HCEC 1CT (cell line): ENCODE data around the gene MRPS34.
A peak's percentile ranks its signal among the peaks of the same experiment; 100 is the strongest.

Experiments
- DNase-seq: peaks from one replicate; pipeline ENCODE4 v3.0.0-alpha.2; 2017

MRPS34 gene

DNA sequence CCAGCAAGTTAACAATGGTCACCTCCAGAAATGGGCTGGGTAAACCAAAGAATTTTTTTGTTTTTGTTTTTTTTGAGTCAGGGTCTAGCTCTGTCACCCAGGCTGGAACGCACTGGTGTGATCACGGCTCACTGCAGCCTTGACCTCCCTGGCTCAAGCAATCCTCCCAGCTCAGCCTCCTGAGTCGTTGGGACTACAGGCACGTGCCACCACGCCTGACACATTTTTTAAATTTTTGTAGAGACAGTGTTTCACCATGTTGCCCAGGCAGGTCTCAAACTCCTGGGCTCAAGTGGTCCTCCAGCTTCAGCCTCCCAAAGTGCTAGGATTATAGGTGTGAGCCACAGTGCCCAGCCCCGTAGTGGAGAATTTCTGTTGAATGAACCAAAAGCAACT lies 7.7 kb upstream of the MRPS34 start:
- DNase-seq, result no peak

DNA sequence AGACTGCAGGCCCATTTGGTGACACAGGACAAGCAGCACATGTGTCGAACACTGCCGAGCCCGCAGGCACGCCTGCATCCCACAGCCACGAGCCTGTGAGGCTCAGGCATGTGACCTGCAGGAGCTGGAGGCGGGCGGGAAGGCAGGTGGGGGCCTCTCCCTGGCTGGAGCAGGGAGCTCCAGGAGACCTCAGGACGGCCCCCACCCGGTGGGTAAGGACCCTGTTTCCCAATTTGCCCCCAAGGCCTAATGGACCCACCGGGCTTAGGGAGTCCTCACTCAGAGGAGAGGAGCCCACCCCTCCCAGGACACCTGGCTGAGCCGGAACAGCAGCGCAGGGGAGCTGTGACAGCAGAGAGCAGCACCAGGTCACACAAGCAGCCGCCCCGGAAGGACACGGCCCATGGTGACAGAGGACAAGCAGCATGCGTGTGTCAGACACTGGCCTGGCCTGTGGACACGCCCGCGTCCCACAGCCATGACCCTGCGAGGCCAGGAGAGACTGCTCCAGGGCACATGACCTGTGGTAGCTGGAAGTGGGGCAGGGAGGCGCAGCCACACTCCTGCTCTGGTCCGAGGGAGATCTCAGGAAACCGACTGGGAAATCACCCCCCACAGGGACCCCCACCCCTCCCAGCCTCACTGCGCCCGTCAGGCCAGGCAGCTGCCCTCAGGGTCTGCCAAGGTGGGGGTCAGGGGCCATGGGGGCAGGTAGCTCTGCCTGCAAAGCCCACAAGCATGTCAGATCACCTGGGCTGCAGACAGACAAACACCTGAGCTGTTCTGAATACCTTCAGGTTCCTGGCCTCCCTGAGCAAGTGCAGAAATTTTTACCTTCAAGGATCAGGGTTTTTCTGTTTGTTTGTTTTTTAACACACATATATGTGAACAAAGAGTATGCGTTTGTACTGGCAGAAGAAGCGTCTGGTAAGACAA lies 7.1 kb upstream of the MRPS34 start:
- DNase-seq, result no peak

DNA sequence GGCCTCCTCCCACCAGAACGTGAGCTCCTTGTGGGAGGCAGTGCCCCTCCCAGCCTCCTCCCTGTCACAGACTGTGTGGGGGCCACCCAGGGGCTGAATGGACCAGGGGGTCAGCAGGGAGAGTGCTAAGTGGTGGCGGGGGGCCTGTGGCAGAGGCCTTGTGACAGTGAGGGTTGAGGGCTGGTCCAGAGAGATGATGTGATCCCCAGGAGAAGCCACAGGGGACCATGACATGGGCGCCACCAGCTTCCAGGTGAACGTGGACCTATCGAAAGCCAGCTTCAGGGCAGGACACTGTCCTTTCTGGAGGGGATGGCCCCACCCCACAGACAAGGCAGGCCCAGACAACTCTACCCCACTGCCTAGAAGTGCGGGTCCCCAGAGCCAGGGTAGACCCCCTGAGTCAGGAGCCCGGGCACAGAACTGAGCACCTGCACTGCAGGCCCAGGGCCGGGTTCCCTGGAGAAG lies 6.3 kb upstream of the MRPS34 start:
- no peak for DNase-seq

DNA sequence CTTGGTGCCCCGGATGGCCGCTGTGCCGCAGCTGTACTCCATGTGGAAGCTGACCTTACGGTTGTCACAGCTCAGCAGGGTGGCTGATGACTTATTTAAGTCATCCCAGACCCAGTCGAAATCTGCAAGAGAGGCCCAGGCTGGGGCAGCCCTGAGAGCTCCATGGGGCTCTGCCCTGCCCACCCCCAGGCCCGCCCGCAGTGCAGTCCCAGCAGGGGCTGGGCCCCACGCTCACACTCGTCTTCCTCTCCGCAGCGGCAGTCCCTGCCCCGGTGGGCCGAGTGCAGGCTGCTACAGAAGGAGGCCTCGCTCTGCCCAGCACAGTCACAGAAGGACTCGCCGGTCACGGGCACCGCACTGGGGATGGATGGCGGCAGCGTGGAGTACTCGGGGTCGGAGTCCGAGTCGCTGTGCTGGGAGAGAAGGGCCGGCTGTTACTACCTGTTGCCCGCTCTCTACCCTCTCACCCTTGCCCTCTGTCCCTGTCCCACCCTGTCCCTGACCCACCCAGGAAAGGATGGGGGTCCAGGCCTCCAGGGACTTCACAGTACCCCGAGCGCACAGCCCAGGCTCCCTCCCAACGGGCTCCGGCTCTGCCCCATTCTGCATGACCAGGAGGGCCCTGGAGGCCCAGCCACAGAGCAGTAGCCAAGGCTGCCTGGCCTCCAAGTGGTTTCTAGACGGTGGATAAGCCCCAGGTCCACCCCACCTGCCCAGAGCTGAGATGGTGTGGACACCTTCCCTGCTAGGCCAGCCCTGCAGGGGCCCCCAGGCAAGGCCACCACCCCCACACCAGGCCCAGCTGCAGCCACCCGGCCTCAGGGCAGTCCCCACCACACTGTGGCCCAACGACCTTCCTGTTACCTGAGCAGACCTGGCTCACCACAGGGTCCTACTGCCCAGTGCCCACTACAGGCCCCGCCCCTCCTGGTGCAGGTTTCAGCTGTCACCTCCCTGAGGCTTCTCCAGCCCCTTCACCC lies 5.6 kb upstream of the MRPS34 start:
- DNase-seq, result no peak

DNA sequence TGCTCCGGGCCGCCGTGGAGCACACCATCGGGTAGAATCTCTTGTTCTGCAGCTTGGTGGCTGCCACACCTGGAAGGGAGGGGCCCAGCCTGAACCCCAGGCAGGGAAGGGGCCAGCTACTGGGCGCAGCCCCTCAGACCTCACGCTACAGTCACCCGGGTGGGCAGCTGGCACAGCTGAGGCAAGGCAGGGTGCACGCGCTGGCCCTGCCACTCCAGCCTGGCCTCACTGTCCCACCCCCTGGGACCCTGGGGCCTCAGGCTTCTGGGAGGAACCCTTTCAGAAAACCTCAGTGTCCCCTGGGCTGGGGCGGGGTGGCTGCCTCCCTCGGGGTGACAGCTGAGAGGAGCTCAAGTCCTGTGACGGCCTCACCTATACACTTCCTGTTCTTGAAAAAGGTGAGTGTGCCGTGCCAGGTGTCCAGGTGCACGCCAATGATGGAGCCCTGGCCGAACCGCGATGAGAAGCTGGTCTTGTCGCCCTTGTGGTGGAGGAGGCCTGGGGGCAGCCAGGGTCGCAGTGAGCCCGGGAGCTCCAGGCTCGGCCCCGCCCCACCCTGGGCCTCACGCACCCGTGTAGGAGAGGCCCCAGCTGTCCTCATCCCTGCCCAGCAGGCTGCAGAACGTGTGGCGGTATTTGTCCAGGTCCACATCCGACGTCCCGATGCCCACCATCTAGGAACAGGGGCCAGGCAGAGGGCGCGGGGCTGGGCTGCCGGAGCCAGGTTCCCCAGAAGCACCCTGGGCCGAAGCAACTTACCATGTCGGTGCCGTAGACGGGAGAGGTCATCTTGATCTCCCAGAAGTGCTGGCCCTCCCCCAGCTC lies 4.7 kb upstream of the MRPS34 start:
- DNase-seq, result no peak

DNA sequence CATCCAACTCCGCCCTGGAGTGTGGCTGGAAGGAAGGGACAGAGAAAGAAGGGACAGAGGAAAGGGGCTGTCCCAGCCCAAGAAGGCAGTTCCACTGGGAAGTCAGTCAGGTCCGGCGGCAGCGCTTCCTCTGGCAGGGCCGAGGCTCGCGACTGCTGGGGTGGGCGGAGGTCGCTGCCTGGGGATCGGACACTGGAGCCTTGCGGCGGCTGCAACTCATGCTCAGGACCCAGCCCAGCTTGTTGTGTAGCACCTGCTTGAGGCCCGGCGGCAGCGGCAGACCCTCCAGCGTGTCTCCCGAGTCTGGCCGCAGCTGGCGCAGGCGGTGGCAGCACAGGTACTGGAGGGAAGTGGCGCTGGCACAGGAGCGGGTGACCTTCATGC lies 4.0 kb upstream of the MRPS34 start:
- DNase-seq, result no peak

DNA sequence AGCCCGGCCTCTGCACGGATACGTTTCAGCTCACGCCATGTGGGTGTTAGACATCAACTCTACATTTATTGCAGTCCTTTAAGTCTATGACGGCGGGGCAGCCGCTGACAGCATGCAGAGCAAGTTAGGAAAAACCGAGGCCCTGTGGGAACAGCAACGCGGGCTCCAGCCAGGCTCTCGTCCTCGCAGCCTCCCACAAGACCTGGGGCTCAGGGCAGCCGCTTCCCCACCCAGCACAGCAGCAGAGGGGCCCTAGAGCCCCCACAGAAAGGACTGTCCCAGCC lies 3.7 kb upstream of the MRPS34 start:
- no peak for DNase-seq

DNA sequence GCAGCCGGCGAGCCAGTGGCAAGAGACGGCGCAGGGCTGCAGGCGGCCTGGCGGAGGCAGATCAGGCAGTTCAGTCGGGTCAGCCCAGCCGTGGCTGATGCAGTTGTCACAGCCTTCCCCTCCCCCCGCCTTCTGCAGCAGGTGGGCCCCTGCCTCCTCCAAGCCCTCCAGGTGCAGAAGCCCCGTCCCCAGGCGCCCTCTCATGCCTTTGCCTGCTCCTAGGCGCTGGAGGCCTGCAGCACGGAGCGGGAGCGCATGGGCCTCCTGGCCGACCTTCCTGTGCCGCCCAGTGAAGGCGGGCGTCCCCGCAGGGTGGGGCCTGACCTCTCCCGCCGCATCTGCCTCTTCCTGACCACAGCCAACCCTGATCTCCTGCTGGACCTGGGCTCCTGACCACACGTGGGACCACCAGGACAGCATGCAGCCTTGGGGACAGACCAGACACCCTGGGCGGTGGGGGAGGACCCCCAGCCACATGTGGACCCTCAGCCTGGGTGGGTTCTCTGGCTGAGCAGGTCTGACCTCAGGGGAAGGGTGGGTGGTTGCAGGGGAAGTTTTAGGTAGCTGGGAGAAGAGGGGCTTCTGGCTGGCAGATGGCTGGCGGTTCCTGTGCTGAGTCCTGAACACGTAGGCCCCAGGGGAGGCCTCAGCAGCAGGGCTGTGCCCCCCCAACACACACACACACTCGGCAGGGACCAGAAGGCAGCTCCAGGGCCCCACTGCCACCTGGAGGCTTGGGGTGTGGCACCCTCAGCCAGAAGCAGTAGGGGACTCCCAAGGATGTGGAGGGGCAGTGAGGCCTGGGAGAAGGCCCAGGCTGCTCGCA lies 3.1 kb upstream of the MRPS34 start:
- no peak for DNase-seq

DNA sequence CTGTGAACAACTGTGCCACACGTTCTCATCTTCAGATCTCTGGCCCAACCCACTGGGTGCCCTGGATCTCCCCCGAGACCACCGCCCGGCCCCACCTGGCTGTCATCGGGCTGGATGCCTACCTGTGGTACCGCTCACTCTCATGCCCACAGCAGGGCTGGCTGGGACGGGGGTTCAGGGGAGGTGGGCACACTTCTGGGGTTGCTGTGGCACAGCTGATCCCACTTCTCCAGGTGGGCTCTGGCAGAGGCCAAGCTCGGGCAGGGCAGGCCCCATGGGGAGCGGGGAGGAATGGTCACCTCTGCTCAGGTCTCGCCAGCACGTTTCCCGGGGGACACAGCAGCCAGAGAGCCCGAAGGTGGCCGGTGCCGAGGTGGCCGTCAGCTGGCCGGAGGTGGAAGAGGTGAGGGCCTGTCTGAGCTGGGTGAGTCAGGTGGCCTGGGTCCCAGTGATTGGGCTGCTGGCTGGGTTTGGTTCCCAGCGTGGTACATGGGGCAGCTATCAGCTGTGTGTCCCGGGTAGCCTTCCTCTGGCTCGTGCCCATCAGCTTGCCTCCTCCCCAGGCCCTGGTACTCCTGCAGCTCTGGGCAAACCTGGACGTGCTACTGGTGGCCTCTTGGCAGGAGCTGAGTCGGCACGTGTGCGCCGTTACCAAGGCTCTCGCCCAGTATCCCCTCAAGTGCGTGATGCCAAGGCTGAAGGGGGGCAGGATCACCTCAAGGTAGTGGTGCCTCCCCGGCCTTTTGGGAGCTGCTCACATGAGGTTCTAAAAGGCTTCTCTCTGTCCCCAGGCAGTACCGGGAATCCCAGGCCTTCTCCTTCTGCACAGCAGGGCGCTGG lies 2.3 kb upstream of the MRPS34 start:
- no peak for DNase-seq

DNA sequence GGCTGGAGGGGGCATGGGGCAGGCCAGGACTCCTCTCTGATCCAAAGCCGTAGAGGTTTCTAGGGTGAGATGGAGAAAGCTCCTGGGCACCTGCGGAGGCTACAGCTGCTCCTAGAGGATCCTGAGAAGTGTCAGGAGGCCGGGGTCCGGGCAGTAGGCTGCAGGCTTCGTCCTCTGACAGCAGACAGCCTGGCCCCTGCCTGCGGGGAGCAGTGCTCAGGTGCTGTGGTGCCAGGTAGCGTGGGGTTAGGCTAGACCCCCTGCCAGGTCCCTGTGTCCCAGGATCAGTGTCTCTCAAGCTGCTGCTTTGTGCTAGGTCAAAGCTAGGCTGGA lies 1.5 kb upstream of the MRPS34 start:
- no peak for DNase-seq

DNA sequence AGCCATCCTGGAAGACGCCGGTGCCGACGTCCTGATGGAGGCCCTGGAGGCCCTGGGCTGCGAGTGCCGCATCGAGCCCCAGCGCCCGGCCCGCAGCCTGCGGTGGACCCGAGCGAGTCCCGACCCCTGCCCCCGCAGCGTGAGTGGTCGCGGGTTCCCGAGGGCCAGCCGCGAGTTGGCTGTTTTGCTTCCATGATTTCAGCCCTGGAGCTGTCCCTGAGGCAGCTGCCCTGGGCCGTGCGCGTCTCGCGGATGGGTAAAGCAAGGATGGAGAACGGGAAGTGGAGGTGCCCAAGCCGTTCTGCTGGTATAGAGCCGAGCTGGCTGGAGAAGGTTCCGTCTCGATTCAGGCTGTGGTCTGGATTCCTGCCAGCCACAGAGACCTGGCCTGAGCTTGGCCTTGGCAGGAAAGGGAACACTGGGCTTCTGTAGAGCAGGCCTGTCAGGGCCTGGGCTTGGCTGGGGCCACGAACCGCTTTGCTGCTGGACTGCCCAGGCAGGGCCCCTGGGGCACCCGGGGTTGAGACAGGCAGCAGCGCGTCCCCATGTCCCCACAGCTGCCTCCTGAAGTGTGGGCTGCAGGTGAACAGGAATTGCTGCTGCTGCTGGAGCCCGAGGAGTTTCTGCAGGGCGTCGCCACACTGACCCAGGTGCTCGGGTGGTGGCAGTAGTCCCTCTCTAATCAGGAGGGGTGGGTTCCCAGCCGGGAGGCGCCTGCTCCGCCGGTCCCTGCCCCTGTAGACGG lies 941 bp upstream of the MRPS34 start:
- no peak for DNase-seq

DNA sequence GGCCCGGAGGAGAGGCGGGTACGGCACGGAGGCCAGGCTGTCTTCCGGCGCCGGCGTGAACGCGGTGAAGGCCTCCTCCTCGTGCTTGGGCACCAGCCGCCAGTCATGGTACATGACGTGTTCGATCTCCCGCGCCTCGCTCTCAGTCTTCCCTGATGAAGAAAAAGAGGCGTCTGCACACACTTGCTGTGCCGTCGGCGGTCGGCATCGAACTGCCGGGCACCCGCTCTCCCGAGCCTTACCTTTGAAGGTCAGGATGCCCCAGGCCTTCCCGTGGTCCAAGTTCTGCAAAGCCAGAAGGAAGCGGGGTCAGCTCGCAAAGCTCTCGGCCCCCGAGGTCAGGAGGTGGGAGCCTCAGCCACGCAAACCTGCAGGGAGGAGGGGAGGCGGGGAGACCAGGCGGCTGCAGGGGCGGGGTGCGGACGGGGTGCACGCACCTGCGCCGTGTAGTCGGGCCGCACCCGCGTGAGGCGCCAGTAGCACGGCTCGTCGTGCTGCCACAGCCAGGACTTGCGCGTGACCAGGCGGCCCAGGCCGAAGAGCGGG lies 499 bp downstream of the MRPS34 start, which contains the start of gene EME2:
Gene EME2 (plus strand): TSS at position 449 of the 546 bp plus-strand sequence. CDS start 418 bp downstream, outside the sequence.
- peak; percentile 30 for DNase-seq

DNA sequence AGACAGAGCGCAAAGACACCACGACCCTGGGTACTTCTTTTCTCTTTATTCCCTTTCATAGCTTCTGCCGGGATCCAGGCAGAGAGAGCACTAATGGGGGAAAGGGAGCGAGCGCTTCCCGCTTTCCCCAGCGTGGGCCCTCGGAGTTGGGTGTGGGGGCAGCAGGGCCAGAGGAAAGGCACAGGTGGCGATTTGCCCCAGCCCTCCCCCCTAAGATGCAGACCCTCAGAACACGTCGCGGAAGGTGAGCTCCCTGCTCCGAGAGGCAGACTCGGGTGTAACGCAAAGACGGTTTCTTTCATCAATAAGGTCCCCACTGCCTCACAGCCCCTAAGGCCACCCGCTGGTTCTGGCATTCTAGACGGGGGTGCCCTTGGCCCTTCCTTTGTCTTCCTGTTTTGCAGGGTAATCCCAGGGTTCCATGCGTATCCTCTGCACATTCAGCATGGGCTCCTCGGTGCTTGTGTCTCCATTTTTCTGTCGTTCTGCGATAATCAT lies 1.0 kb downstream of the MRPS34 start:
- no peak for DNase-seq

DNA sequence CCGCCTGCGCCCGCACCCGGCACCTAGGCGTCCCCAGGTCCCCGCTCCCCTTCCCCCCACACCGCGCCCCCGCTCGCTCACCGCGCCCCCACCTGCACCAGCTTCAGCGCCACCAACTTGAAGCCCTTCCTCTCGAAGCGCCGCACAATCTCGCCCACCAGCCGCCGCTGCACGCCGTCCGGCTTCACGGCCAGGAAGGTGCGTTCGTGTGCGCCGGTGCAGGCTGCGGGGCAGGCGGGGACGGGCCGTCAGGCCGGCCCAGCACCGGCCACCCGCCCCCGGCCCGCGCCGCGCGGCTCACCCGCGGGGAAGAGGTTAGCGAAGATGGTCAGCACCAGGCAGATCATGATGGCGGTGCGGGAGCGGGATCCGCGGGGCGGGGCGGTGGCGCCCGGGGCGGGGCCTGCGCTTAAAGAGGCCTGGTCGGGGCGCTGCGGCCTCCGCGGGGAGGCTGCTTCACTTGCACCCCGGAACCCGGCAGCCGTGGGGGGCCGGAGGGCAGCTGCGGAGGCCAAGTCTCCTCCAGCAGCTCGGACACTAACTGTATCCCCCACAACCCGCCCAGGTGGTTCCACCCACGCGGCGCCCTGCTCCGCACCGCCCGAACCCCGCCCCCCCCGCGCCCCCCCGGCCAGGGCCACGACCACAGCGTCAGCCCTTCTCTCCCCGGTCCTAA lies 1.6 kb downstream of the MRPS34 start, which contains the start of gene NME3:
Gene NME3 (minus strand): TSS at position 356 of the 676 bp plus-strand sequence. CDS start 9 bp downstream, at position 347.
- peak; percentile 62 for DNase-seq

DNA sequence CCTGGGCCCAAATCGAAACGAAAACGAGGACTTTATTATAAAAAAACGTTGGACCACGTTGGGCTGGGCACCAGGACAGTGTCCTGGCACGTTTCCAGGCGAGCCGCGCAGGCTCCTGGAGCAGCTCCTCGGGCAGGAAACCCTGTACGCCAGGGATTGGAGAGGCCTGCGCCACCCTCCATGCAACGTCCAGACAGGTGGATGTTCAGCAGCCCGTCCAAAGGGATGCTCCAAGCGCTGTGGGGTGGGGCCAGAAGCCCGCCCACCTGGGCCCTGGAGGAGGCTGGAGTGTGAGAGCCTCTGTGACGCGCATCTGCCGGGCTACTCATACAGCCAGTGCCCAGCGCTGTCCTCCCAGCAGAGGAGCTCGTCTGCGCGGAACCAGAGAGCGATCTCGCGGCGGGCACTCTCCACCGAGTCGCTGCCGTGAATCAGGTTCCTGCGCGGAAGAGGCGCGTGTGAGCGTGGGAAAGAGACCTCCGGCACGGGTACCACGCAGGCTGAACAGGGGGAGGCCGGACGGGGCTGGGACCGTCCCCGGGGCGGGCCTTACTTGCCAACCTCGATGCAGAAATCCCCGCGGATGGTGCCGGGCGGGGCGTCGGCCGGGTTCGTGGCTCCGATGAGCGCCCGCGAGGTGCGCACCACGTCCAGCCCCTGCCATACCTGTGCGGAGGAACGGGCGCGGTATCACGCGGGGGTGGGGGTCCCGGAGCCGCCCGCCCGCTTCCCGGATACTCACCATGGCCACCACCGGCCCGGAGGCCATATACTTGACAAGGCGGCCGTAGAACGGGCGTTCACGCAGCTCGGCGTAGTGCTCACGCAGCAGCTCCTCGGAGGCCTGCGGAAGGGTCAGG lies 2.4 kb downstream of the MRPS34 start:
- peak; percentile 43 for DNase-seq

DNA sequence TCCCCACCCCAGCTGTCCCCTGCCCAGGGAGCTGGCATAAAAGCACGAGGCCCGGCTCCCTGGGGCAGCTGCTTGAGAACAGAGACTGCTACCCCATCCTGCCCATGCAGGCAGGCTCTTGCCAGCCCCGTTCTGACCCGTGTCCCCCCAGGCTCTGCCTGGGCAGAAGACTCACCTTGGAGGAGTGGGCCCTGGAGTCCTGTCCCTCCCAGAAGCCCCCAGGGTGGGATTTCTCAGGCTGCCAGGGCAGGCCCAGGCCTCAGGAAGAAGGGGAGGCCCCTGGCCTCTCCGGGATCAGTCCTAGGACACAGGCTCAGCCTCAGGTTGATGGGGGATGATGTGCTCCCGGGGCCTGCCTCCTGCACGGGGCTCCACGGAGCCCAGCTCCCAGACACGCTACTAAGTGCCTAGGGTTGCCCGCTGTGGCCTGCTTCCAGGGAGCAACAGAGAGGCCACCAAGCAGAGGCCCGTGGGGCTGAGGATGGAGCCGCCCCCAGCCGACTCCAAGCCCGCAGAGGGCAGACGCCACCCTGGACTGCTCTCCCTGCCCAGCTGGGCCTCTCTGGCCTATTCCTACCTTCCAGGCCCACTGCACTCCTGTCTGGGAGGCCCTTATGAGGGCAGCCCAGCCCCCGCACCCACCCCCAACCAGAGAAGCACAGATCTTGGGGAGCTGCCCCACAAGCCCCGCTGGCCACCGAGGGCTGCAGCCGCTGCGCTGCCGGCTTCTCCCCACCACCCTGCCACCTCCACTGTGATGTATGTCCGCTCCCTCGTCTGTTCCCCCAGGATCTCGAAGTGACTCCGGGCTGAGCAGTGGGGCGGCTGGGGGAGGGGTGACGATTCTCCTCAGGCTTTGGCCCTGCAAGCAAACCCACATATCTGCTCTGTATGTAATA lies 3.3 kb downstream of the MRPS34 start:
- DNase-seq, result no peak
